RWPE2 (cell line): Measurements from ENCODE around the gene RCAN1.

ENCODE experiments used
- ATAC-seq: fragments of 200-7000 bp; cut with Tn5 transposase; 3 replicates; pipeline ENCODE4 v1.9.1; 2021; ENCODE audit warnings: low read depth
- DNase-seq: peaks from one replicate; pipeline ENCODE4 v3.0.0-alpha.2; 2020; ENCODE audit warnings: low spot score
- H3K27ac ChIP-seq: fragments of 450-650 bp; 2 replicates; pipeline ENCODE4 v1.5.1; 2017; ENCODE audit warnings: mild to moderate bottlenecking; ENCODE audit not compliant: poor library complexity, severe bottlenecking
- H3K27me3 ChIP-seq: fragments of 250-450 bp; sonication (Bioruptor Pico); 2 replicates; pipeline ENCODE4 v1.5.1; 2021; ENCODE audit warnings: mild to moderate bottlenecking, moderate library complexity; ENCODE audit not compliant: insufficient read depth, poor library complexity, severe bottlenecking
- H3K36me3 ChIP-seq: fragments of 250-450 bp; sonication (Bioruptor Pico); 2 replicates; pipeline ENCODE4 v1.5.1; 2020; ENCODE audit warnings: low read depth, mild to moderate bottlenecking, moderate library complexity
- H3K4me1 ChIP-seq: fragments of 250-450 bp; sonication (Bioruptor Pico); 2 replicates; pipeline ENCODE4 v1.5.1; 2021; ENCODE audit warnings: mild to moderate bottlenecking, moderate library complexity; ENCODE audit not compliant: insufficient read depth, poor library complexity, severe bottlenecking
- H3K4me3 ChIP-seq: fragments of 250-450 bp; sonication (Bioruptor Pico); 2 replicates; pipeline ENCODE4 v1.5.1; 2021; ENCODE audit warnings: mild to moderate bottlenecking, moderate library complexity; ENCODE audit not compliant: severe bottlenecking
- H3K9me3 ChIP-seq: fragments of 250-450 bp; sonication (Bioruptor Pico); 2 replicates; pipeline ENCODE4 v1.5.1; 2021; ENCODE audit warnings: mild to moderate bottlenecking, moderate library complexity; ENCODE audit not compliant: severe bottlenecking
- TF ChIP-seq, protein P1 (sequence below): fragments of 450-650 bp; IDR thresholded peaks from one replicate; pipeline ENCODE4 v1.5.1; 2017; ENCODE audit warnings: mild to moderate bottlenecking, moderate library complexity; ENCODE audit not compliant: poor library complexity, severe bottlenecking

Gene RCAN1

DNA sequence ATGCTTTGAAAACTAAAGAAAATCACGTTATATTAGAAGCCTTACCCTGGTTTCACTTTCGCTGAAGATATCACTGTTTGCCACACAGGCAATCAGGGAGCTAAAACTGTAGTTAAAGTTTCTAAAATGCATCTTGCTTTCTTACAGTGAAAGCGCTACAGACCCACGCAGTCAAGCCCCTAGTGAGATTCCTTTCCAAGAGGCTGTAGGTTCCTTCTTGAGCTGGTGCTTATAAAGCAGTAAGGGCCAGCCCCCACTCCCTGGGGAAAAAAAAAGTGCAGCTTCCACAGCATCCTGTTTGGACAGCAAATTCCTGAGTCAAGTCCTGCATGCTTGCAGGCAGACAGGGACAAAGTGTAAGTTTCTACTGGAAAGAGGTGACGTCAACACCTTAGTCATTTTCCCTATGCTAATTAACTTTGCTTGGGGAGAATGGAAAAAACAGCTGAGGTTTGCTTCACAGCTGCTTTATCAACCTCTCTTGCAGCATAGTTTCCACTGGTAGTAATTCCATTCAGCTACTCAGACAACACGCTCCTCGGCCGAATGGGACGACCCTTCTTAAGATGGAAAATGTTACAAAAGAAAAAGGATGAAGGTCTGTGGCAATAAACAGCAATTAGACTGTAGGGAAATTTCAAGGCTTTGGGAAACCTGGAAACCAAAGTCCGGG, 88.2 kb downstream of the RCAN1 start:
- Histone ChIP-seq H3K27ac (peak overlapping the region; percentile 71), H3K27me3 (no peaks in the 10 kb centered on the region), H3K4me3 (peak overlapping the region; percentile 27)

DNA sequence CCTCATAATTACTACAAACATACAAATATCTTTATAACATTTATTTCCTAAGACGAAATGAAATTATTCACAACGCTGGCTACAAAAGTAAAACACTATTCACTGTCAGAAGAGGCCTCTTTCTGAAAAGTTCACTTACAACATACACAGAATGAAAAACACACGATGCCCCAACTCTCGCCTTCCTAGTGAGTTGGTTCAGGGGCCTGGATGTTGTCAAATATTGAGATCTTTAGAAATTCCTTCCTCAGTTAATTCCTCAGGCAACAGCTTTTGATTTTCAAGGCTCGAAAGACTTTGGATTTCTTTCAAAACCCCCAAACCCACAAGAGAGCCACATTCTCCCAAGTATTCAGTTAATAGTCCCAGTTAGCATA, 88.7 kb downstream of the RCAN1 start:
- DNase-seq = no peak
- H3K27ac ChIP-seq = peak overlapping the region; percentile 71
- H3K9me3 ChIP-seq = no peaks in the 10 kb centered on the region
- H3K4me3 ChIP-seq = peak overlapping the region; percentile 27
- no peaks in the 10 kb centered on the region for H3K27me3 ChIP-seq
- peaks cover 10% of the 10 kb centered on the region for H3K4me1 ChIP-seq
- ATAC-seq = 0 out of 3 replicates have a peak, but pooled peaks have one; percentile 5
- peaks cover 3% of the 10 kb centered on the region; the same call in 1 of the 2 replicates for H3K36me3 ChIP-seq
- TF ChIP-seq, protein P1, sequence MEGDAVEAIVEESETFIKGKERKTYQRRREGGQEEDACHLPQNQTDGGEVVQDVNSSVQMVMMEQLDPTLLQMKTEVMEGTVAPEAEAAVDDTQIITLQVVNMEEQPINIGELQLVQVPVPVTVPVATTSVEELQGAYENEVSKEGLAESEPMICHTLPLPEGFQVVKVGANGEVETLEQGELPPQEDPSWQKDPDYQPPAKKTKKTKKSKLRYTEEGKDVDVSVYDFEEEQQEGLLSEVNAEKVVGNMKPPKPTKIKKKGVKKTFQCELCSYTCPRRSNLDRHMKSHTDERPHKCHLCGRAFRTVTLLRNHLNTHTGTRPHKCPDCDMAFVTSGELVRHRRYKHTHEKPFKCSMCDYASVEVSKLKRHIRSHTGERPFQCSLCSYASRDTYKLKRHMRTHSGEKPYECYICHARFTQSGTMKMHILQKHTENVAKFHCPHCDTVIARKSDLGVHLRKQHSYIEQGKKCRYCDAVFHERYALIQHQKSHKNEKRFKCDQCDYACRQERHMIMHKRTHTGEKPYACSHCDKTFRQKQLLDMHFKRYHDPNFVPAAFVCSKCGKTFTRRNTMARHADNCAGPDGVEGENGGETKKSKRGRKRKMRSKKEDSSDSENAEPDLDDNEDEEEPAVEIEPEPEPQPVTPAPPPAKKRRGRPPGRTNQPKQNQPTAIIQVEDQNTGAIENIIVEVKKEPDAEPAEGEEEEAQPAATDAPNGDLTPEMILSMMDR = no peak

More for the DNA sequence above, 88.2 kb downstream of the RCAN1 start:
- Histone ChIP-seq H3K9me3 (no peaks in the 10 kb centered on the region), H3K4me1 (peaks cover 10% of the 10 kb centered on the region), H3K36me3 (no peaks in the 10 kb centered on the region)
- DNase-seq = no peak
- TF ChIP-seq, protein P1 = no peak
- ATAC-seq = peak; percentile 98

DNA sequence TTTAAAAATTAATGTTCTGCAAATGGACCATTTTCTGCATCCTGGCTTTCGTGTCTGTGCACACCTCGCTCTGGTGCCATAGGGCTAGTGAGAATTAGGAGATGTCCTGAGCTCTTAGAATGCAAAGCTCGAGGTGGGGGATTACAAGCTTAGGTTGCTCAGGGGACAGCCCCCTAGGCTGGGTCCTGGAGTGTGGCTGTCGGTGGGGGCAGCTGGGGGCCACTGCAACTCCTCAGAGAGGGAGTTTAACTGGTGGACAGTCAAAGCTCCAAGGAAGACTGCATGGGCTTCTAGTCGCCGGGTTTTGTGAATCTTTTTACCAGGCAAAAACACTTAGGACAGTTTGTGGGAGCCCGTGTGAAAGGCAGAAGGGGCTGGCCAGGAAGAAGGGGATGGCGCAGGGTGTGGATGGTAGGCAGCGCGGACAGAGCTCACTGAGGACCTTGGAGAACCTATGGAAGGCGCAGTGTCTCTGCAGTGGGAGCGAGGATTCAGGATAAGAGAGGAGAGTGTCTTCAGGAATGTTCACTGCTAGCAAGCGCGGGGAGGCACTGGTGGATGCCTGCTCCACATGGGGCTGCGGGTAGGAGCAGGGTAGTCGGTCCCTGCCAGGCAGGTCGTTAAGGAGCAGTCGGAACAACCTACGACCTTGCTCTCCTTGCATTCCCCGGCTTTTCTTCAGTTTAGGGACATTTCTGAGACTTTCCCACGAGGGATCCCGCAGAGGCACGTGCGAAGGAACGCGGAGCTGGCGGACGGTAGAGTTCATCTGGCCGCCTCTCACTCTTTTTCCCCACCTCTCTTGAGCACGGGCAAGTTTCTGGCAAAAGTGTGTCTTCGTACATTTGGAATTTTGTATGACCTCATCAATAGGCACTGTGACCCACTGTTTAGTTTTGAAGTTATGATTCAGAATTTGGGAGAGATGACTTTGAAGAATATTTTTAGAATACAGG, 90.0 kb downstream of the RCAN1 start:
- H3K4me3 ChIP-seq = no peak overlapping the region
- ATAC-seq = no peak

DNA sequence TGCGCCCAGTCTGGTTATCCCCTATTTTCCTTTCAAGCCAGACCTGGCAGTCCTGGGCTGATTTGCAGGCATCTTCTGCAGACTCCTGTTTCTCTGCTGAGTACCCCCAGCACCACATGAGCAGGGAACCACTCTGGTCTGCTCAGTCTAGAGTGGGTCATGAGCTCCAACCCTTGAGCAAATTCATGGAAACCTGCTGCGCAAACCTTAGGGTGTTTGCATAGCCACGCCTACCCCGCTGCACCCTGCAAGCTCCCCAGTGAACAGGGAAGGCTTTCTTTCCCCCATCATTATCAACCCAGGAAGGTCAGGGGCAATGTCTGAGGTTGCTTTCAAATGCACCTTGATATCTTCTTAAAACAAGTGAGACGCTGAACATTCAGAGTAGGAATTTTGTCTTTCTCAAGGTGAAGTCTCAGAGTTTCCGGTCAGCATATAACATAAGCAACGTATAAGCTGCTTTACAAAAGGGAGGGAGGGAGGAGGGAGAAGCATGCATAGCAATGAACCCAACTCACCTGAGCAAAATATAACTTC, 91.8 kb downstream of the RCAN1 start:
- Histone ChIP-seq H3K27ac (no peak overlapping the region), H3K4me3 (no peak overlapping the region), H3K9me3 (no peaks in the 10 kb centered on the region), H3K36me3 (peaks cover 8% of the 10 kb centered on the region), H3K27me3 (no peaks in the 10 kb centered on the region), H3K4me1 (peaks cover 10% of the 10 kb centered on the region)
- TF ChIP-seq, protein P1 = no peak
- ATAC-seq (no peak), DNase-seq (no peak)

More for the DNA sequence above, 90.0 kb downstream of the RCAN1 start:
- DNase-seq = no peak
- TF ChIP-seq, protein P1 = no peak
- H3K9me3 ChIP-seq = no peaks in the 10 kb centered on the region
- peaks cover 10% of the 10 kb centered on the region for H3K4me1 ChIP-seq
- no peaks in the 10 kb centered on the region for H3K27me3 ChIP-seq
- peaks cover 8% of the 10 kb centered on the region; the same call in 1 of the 2 replicates for H3K36me3 ChIP-seq
- H3K27ac ChIP-seq = no peak overlapping the region
